LNCaP clone FGC (cell line): ENCODE data around the gene ASXL1.

ENCODE experiments used
- DNase-seq: peaks from one replicate; pipeline ENCODE4 v3.0.0-alpha.2; 2011; ENCODE audit warnings: low read depth
- H3K4me3 ChIP-seq: 2 replicates; pipeline ENCODE4 v1.5.1; 2011; ENCODE audit warnings: mild to moderate bottlenecking, low read depth, low read length, control low read depth
- CTCF ChIP-seq: IDR thresholded peaks from 2 replicates; pipeline ENCODE4 v1.5.1; 2012; ENCODE audit warnings: mild to moderate bottlenecking; ENCODE audit not compliant: control insufficient read depth, insufficient read depth; ENCODE audit errors: extremely low read depth

ASXL1 gene

GRCh38 chr20:32443386-32443974 is 85.3 kb downstream of the ASXL1 start:
- TF ChIP-seq CTCF = no peak
- no peak overlapping the region for H3K4me3 ChIP-seq
- no peak for DNase-seq

- TF ChIP-seq CTCF = no peak
- no peak for DNase-seq
- no peak overlapping the region for H3K4me3 ChIP-seq
Measured at GRCh38 chr20:32444474-32445220, 86.5 kb downstream of the ASXL1 start.

GRCh38 chr20:32445539-32446273 is 87.6 kb downstream of the ASXL1 start:
- no peak overlapping the region for H3K4me3 ChIP-seq
- TF ChIP-seq CTCF = no peak
- no peak for DNase-seq

- DNase-seq = no peak
- no peak for TF ChIP-seq CTCF
- no peak overlapping the region for H3K4me3 ChIP-seq
Measured at GRCh38 chr20:32446301-32447100, 88.4 kb downstream of the ASXL1 start.

- no peak for DNase-seq
- TF ChIP-seq CTCF = no peak
- H3K4me3 ChIP-seq = no peak overlapping the region
Measured at GRCh38 chr20:32447136-32448027, 89.3 kb downstream of the ASXL1 start.

GRCh38 chr20:32448306-32449056 is 90.3 kb downstream of the ASXL1 start:
- no peak for DNase-seq
- TF ChIP-seq CTCF = no peak
- no peak overlapping the region for H3K4me3 ChIP-seq
